Fibroblast of pulmonary artery (primary cell): ENCODE measurements around the gene RPL32.

Experiments
- DNase-seq: peaks from one replicate; pipeline ENCODE4 v3.0.0-alpha.2; 2010; ENCODE audit warnings: low read depth
- H3K4me3 ChIP-seq: replicated peaks from 2 replicates; pipeline ENCODE4 v1.5.1; 2011; ENCODE audit warnings: low read depth, mild to moderate bottlenecking, control low read depth, low read length, moderate library complexity
- TF ChIP-seq, protein P1 (sequence below): IDR thresholded peaks from 2 replicates; pipeline ENCODE4 v1.5.1; 2011; ENCODE audit warnings: mild to moderate bottlenecking, control low read depth, low read length, inconsistent platforms; ENCODE audit errors: missing control alignments

RPL32 gene

DNA sequence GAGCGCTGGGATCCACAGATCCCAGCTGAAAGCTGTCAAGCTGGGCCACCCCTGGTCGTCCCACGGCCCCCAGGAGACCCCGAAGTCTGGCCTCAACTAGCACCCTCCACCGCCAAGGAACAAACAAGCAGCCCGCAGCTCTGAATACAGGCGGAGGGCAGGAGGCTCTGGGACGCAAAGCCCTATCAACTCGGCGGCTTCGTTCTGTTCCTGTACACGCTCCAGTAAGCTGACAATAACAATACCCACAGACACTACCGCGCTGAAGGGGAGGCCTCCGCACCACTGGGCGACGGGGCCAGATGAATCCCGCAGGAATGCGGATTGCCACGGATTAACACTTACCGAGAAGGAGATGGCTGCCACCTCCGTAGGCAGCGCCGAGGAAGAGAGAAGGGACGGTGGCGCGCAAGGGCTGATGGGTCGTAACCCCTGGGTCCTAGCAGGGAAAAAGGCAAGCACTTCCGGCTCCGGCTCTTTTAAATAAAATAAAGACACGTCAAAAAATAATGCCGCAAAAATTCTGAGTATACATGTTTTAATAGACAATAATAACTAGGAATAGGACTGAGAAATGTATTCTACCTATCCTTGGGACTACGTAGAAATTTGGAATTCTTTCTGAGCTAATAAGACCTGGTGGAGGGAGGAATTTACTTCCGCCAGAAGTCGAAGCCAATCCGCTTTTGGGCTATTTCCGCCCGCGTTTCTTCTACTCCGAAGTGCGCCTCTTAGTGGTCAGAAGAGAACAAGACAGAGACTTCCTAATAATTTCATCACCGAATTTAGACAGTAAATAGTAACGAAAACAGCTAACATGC lies at the start of gene RPL32:
Gene RPL32 (minus strand): TSS at position 417 of the 821 bp plus-strand sequence. CDS start 1,328 bp downstream, outside the sequence.
- H3K4me3 ChIP-seq = peak within 1 kb of the TSS; percentile 67
- peak; percentile 98 for DNase-seq
- TF ChIP-seq, protein P1, sequence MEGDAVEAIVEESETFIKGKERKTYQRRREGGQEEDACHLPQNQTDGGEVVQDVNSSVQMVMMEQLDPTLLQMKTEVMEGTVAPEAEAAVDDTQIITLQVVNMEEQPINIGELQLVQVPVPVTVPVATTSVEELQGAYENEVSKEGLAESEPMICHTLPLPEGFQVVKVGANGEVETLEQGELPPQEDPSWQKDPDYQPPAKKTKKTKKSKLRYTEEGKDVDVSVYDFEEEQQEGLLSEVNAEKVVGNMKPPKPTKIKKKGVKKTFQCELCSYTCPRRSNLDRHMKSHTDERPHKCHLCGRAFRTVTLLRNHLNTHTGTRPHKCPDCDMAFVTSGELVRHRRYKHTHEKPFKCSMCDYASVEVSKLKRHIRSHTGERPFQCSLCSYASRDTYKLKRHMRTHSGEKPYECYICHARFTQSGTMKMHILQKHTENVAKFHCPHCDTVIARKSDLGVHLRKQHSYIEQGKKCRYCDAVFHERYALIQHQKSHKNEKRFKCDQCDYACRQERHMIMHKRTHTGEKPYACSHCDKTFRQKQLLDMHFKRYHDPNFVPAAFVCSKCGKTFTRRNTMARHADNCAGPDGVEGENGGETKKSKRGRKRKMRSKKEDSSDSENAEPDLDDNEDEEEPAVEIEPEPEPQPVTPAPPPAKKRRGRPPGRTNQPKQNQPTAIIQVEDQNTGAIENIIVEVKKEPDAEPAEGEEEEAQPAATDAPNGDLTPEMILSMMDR = peak; percentile 86

DNA sequence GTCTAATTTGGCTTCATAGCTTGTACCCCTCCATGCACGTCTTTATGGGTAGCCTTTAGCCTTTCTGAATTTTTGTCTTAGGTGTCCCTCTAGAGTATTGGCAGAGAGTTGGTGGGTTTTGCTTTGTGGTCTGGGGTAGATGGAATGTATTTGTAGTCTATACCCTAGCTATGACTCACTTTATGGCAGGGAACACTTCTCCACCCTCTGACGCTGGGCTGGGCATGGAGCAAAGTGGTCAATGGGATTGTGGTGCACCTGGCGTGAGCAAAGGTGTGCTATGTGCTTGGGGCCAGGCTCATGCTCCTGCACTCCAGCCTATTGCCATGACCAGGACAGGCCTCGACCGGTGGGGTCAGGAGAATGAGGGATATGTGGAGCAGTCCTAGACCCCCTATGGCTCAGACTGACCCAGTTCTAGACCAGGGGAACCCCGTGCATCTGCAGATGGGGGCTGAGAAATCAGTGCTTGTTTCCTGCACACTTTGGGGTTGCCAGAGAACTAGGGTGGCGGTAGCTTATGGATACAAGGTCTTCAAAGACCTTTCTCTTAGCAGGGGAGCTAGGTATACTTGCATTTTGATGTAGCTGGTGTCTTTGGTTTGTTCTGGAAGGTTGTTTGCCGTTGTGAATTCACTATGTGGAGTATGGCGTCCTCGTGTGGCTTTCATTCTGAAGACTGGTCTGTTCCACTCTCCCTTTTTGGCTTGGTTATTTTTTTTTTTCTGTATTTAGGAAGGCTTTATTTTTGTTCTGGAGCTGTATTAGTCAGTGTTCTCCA lies 49.4 kb upstream of the RPL32 start:
- H3K4me3 ChIP-seq = no peak overlapping the region
- DNase-seq = no peak
- TF ChIP-seq, protein P1 = no peak

DNA sequence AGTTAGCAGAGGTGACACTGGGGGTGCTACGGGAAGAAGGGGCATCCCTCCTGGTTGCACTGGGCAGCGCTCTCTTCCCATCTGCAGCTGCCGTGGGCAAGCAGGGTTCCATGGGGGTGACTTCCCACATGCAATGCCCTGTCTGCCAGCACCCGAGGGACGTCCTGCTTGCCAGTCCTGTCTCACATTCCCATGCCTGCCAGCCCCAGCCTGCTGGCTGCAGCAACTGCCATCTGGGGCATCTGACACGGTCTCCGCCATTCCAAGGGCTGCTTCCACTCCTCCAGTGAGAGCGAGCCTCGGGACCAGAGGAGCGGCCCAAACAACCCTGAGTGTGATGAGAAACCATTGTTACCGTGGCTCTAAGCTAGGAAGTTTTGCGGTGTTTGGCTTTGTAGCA lies 45.4 kb upstream of the RPL32 start:
- no peak overlapping the region for H3K4me3 ChIP-seq
- TF ChIP-seq, protein P1 = no peak
- no peak for DNase-seq

DNA sequence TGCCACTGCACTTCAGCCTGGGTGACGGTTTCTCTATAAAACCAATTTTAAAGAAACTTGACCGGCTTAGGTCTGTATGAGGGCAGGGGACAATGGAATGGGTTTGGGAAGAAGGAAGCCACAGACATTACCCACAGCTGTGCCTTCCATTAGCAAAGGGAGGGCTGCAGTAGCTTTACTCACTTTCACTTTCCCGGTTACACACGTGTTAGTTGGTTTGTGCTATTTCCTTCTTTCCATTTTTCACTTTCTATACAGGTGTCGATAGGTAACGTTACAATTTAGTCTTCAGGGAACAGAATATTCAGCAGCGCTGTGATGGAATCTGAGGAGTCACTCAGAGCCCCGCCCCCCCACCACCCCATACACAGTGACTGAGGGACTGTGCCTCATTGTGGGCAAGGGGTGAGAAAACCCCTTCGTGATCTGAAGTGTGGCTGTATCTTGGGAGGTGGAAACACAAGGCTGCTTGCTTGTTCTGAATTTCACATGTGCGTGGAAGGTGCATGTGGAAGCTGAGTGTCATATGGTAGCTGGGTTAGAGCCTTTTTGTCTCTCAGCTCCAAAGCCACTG lies 44.8 kb upstream of the RPL32 start:
- TF ChIP-seq, protein P1 = no peak
- H3K4me3 ChIP-seq = no peak overlapping the region
- no peak for DNase-seq

DNA sequence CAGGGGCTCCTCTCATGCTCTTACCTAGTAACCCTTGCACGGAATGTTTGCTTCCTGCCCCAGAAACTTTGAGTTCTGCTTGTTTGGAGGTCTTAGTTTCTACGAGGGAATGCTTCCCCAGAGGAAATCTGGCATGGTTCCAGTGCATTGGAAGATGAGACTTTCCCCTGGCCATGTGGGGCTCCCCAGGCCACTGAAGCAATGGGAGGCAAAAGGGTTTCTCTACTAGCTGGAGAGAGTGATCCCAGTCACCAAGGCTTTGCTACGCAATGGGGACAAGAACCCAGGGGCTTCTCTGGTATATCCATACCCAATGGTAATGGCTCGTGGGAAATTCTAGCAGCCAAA lies 44.2 kb upstream of the RPL32 start:
- no peak overlapping the region for H3K4me3 ChIP-seq
- DNase-seq = no peak
- TF ChIP-seq, protein P1 = no peak

DNA sequence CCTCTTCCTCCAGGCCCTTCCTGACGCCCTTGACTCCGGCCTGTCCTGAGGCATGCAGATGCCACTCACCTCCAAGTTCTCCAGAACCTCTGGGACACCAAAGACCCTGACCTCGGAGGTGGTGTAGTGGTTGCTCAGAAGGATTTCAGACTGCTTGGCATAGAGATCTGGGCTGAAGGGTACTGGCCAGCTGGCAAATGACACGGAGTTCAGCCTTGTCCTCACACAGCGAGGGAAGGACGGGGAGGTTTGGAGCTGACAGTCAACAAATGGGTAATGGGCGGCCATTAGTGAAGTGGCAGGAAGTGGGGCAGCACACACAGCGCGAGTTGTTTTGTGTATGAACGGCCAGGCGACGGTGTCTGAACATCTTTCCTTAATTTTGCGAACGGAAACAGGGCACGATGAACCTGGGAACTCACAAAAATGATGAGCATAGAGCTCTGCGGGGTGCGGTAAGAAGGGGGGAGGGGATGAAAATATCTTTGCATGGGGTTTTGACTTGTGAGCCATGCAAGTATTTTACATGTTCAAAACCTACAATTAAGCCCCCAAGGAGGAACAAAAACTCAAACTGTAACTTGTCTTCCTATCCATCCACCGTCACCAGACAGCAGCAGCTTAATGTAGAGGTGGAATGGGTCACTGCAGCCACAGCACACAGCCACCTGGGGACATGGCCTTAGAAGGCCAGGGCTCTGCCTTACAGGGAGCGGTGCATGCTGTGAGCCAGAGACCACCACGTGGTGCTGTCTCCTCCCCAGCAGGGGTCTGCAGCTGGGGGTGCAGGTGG lies 43.6 kb upstream of the RPL32 start:
- H3K4me3 ChIP-seq = no peak overlapping the region
- no peak for DNase-seq
- TF ChIP-seq, protein P1 = no peak
